GM23338 (cell line): ENCODE data around the gene PRPF19. TPM values are rescaled to one million over a fixed set of nuclear protein-coding genes. Genes with fewer than 3 reads are reported as not detected.

Experiments
- ATAC-seq: fragments of 200-7000 bp; cut with Tn5 transposase; 3 replicates; pipeline ENCODE4 v1.9.1; 2020
- DNase-seq: peaks from one replicate; pipeline ENCODE4 v3.0.0-alpha.2; 2015; ENCODE audit warnings: low spot score
- H2AFZ ChIP-seq: fragments of 200-600 bp; sonication (generic); 2 replicates; pipeline ENCODE4 v1.8.0; 2016; ENCODE audit warnings: antibody characterized with exemption, mild to moderate bottlenecking, moderate library complexity
- H3F3A ChIP-seq: fragments of 200-600 bp; sonication (generic); replicated peaks from 2 replicates; pipeline ENCODE4 v1.8.0; 2017; ENCODE audit warnings: antibody characterized with exemption, mixed run types, low read depth
- H3K27ac ChIP-seq: fragments of 200-600 bp; sonication (generic); 2 replicates; pipeline ENCODE4 v1.6.1; 2016; ENCODE audit warnings: low read depth
- H3K27me3 ChIP-seq: fragments of 200-600 bp; sonication (generic); 2 replicates; pipeline ENCODE4 v1.8.0; 2016; ENCODE audit warnings: mild to moderate bottlenecking, mixed run types, moderate library complexity; ENCODE audit not compliant: insufficient read depth
- H3K36me3 ChIP-seq: fragments of 200-600 bp; sonication (generic); 2 replicates; pipeline ENCODE4 v1.8.0; 2016; ENCODE audit warnings: mild to moderate bottlenecking; ENCODE audit not compliant: insufficient read depth
- H3K4me1 ChIP-seq: fragments of 200-600 bp; sonication (generic); 2 replicates; pipeline ENCODE4 v1.8.0; 2016; ENCODE audit warnings: mild to moderate bottlenecking, moderate library complexity; ENCODE audit not compliant: insufficient read depth
- H3K4me2 ChIP-seq: fragments of 200-600 bp; sonication (generic); 2 replicates; pipeline ENCODE4 v1.7.1; 2017; ENCODE audit warnings: mixed run types
- H3K4me3 ChIP-seq: fragments of 200-600 bp; sonication (generic); 2 replicates; pipeline ENCODE4 v1.6.1; 2016; ENCODE audit warnings: mixed run types
- H3K79me2 ChIP-seq: fragments of 200-600 bp; sonication (generic); replicated peaks from 2 replicates; pipeline ENCODE4 v1.8.0; 2017; ENCODE audit warnings: mild to moderate bottlenecking; ENCODE audit not compliant: insufficient read depth
- H3K9me2 ChIP-seq: fragments of 200-600 bp; sonication (generic); 2 replicates; pipeline ENCODE4 v1.8.0; 2017; ENCODE audit not compliant: insufficient read depth
- H4K20me1 ChIP-seq: fragments of 200-600 bp; sonication (generic); replicated peaks from 2 replicates; pipeline ENCODE4 v1.8.0; 2017; ENCODE audit warnings: mild to moderate bottlenecking; ENCODE audit not compliant: insufficient read depth
- H3K27ac Mint-ChIP-seq: 2 replicates; pipeline ENCODE4 v1.8.0; 2020; ENCODE audit warnings: inconsistent platforms, mild to moderate bottlenecking, moderate library complexity, mixed read lengths
- H3K27me3 Mint-ChIP-seq: 3 replicates; pipeline ENCODE4 v1.8.0; 2022; ENCODE audit warnings: low read depth, mild to moderate bottlenecking, moderate library complexity, mixed read lengths, inconsistent platforms; ENCODE audit not compliant: insufficient read depth, poor library complexity
- H3K36me3 Mint-ChIP-seq: 3 replicates; pipeline ENCODE4 v1.8.0; 2021; ENCODE audit warnings: low read depth, mild to moderate bottlenecking, inconsistent platforms, moderate library complexity, mixed read lengths
- H3K4me1 Mint-ChIP-seq: 3 replicates; pipeline ENCODE4 v1.8.0; 2020; ENCODE audit warnings: mild to moderate bottlenecking, inconsistent platforms, mixed read lengths
- H3K4me3 Mint-ChIP-seq: 3 replicates; pipeline ENCODE4 v1.8.0; 2021; ENCODE audit warnings: moderate library complexity, mild to moderate bottlenecking, inconsistent platforms, mixed read lengths
- H3K9me3 Mint-ChIP-seq: 3 replicates; pipeline ENCODE4 v1.8.0; 2020; ENCODE audit warnings: moderate library complexity, mild to moderate bottlenecking, inconsistent platforms, mixed read lengths
- CREB1 ChIP-seq: fragments of 250-450 bp; sonication (Bioruptor Pico); IDR thresholded peaks from 2 replicates; pipeline ENCODE4 v1.5.0; 2020; ENCODE audit warnings: low read depth, mild to moderate bottlenecking, moderate library complexity
- EZH2 ChIP-seq: fragments of 200-600 bp; sonication (generic); IDR thresholded peaks from one replicate; pipeline ENCODE4 v1.8.0; 2017; ENCODE audit warnings: antibody characterized with exemption, mild to moderate bottlenecking, low read depth; ENCODE audit not compliant: unreplicated experiment
- EZH2phosphoT487 ChIP-seq: fragments of 200-600 bp; sonication (generic); IDR thresholded peaks from one replicate; pipeline ENCODE4 v1.8.1; 2018; ENCODE audit warnings: antibody characterized with exemption; ENCODE audit not compliant: unreplicated experiment
- JUNB ChIP-seq: IDR thresholded peaks from one replicate; pipeline ENCODE4 v1.6.1; 2016; ENCODE audit warnings: antibody characterized with exemption; ENCODE audit not compliant: unreplicated experiment
- NANOG ChIP-seq: IDR thresholded peaks from 2 replicates; pipeline ENCODE4 v1.6.1; 2016; ENCODE audit warnings: antibody characterized with exemption, borderline replicate concordance
- POLR2AphosphoS5 ChIP-seq: IDR thresholded peaks from 2 replicates; pipeline ENCODE4 v1.6.1; 2016; ENCODE audit warnings: antibody characterized with exemption, low read depth
- STAT1 ChIP-seq: IDR thresholded peaks from one replicate; pipeline ENCODE4 v1.6.1; 2016; ENCODE audit warnings: antibody characterized with exemption; ENCODE audit not compliant: unreplicated experiment
- ZNF114 ChIP-seq: fragments of 250-450 bp; sonication (Bioruptor Pico); IDR thresholded peaks from 2 replicates; pipeline ENCODE4 v1.5.0; 2020; ENCODE audit warnings: mild to moderate bottlenecking, moderate library complexity
- ZNF331 ChIP-seq: fragments of 250-450 bp; sonication (Bioruptor Pico); IDR thresholded peaks from 2 replicates; pipeline ENCODE4 v1.5.0; 2020; ENCODE audit warnings: low read depth, mild to moderate bottlenecking, moderate library complexity
- polyA plus RNA-seq: library from polyadenylated mRNA; unstranded; fragments of >200 nt; fragmentation: Nextera tagmentation; extraction: Ambion mirVana; gene quantifications from 2 replicates; pipeline ENCODE4 v1.2.1, GENCODE V29; 2016
- total RNA-seq: library from RNA; depleted of rRNA; stranded (reverse); fragments of >200 nt; shearing (Covaris generic); gene quantifications from 2 replicates; pipeline ENCODE4 v1.2.3, GENCODE V29; 2014
- TF ChIP-seq, protein P1 (sequence below): IDR thresholded peaks from 2 replicates; pipeline ENCODE4 v1.6.1; 2016; ENCODE audit warnings: antibody characterized with exemption
- TF ChIP-seq, protein P2 (sequence below), 2 experiments: fragments of 200-600 bp in 1 of 2; sonication (generic) in 1 of 2; conservative IDR thresholded peaks; 2 replicates each; pipeline versions ENCODE4 v1.5.1 to v1.6.1; 2016 to 2017; ENCODE audit warnings: antibody characterized with exemption in 2 of 2, low read depth in 2 of 2, mild to moderate bottlenecking in 2 of 2, moderate library complexity in 1 of 2
- TF ChIP-seq, protein P3 (sequence below): fragments of 250-450 bp; sonication (Bioruptor Pico); IDR thresholded peaks from 2 replicates; pipeline ENCODE4 v1.5.0; 2020; ENCODE audit warnings: mild to moderate bottlenecking, moderate library complexity
- TF ChIP-seq, protein P4 (sequence below): IDR thresholded peaks from one replicate; pipeline ENCODE4 v1.6.1; 2018; ENCODE audit warnings: antibody characterized with exemption; ENCODE audit not compliant: unreplicated experiment

Gene PRPF19
- total and polyA plus RNA-seq, 2 experiments from 2014 or later = 153 to 161 TPM

DNA sequence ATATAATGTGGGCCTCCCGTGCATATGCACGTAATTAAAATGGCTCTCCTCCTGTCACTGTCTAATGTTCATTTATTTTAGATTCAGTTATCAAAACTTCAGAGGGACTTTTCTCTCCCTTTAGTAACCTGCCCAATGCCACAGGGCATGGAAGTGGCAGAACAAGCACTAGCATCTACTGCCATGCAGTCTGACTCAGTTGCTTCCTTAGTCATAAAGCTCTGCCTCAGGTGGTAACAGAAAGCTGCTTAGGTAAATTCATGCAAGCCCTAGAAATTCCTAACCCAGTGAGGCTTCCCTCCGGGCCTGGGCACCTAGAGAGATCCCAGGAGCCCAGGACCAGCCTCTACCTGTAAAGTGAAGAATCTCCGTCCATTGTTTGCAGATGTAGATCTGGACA lies 8.9 kb downstream of the PRPF19 start:
- no peak overlapping the region for H3K4me3 Mint-ChIP-seq

More for the DNA sequence above, 8.9 kb downstream of the PRPF19 start:
- no peak for ATAC-seq
- Histone ChIP-seq H4K20me1 (peaks cover 20% of the 10 kb centered on the region), H3K79me2 (0 out of 2 replicates have a peak, but pooled peaks cover 2% of the 10 kb centered on the region), H3K4me3 (no peak overlapping the region), H3K36me3 (peaks cover 61% of the 10 kb centered on the region), H3K4me1 (no peaks in the 10 kb centered on the region), H3K4me2 (no peak overlapping the region), H2AFZ (no peak overlapping the region), H3K27me3 (no peaks in the 10 kb centered on the region), H3K27ac (no peak overlapping the region), H3K9me2 (no peaks in the 10 kb centered on the region), H3F3A (no peaks in the 10 kb centered on the region)
- no peak for DNase-seq
- TF ChIP-seq, protein P1, sequence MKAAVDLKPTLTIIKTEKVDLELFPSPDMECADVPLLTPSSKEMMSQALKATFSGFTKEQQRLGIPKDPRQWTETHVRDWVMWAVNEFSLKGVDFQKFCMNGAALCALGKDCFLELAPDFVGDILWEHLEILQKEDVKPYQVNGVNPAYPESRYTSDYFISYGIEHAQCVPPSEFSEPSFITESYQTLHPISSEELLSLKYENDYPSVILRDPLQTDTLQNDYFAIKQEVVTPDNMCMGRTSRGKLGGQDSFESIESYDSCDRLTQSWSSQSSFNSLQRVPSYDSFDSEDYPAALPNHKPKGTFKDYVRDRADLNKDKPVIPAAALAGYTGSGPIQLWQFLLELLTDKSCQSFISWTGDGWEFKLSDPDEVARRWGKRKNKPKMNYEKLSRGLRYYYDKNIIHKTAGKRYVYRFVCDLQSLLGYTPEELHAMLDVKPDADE = no peak
- TF ChIP-seq STAT1 (no peak), NANOG (no peak), EZH2phosphoT487 (no peak), ZNF114 (CRISPR knock-in tag) (no peak), POLR2AphosphoS5 (no peak), ZNF331 (no peak), EZH2 (no peak), JUNB (no peak), CREB1 (CRISPR knock-in tag) (no peak)
- TF ChIP-seq, protein P2, sequence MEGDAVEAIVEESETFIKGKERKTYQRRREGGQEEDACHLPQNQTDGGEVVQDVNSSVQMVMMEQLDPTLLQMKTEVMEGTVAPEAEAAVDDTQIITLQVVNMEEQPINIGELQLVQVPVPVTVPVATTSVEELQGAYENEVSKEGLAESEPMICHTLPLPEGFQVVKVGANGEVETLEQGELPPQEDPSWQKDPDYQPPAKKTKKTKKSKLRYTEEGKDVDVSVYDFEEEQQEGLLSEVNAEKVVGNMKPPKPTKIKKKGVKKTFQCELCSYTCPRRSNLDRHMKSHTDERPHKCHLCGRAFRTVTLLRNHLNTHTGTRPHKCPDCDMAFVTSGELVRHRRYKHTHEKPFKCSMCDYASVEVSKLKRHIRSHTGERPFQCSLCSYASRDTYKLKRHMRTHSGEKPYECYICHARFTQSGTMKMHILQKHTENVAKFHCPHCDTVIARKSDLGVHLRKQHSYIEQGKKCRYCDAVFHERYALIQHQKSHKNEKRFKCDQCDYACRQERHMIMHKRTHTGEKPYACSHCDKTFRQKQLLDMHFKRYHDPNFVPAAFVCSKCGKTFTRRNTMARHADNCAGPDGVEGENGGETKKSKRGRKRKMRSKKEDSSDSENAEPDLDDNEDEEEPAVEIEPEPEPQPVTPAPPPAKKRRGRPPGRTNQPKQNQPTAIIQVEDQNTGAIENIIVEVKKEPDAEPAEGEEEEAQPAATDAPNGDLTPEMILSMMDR (conservative IDR thresholded peaks at IDR 0.05; ENCODE audit: low read depth in 2 of 2) = no peak
- TF ChIP-seq, protein P3, sequence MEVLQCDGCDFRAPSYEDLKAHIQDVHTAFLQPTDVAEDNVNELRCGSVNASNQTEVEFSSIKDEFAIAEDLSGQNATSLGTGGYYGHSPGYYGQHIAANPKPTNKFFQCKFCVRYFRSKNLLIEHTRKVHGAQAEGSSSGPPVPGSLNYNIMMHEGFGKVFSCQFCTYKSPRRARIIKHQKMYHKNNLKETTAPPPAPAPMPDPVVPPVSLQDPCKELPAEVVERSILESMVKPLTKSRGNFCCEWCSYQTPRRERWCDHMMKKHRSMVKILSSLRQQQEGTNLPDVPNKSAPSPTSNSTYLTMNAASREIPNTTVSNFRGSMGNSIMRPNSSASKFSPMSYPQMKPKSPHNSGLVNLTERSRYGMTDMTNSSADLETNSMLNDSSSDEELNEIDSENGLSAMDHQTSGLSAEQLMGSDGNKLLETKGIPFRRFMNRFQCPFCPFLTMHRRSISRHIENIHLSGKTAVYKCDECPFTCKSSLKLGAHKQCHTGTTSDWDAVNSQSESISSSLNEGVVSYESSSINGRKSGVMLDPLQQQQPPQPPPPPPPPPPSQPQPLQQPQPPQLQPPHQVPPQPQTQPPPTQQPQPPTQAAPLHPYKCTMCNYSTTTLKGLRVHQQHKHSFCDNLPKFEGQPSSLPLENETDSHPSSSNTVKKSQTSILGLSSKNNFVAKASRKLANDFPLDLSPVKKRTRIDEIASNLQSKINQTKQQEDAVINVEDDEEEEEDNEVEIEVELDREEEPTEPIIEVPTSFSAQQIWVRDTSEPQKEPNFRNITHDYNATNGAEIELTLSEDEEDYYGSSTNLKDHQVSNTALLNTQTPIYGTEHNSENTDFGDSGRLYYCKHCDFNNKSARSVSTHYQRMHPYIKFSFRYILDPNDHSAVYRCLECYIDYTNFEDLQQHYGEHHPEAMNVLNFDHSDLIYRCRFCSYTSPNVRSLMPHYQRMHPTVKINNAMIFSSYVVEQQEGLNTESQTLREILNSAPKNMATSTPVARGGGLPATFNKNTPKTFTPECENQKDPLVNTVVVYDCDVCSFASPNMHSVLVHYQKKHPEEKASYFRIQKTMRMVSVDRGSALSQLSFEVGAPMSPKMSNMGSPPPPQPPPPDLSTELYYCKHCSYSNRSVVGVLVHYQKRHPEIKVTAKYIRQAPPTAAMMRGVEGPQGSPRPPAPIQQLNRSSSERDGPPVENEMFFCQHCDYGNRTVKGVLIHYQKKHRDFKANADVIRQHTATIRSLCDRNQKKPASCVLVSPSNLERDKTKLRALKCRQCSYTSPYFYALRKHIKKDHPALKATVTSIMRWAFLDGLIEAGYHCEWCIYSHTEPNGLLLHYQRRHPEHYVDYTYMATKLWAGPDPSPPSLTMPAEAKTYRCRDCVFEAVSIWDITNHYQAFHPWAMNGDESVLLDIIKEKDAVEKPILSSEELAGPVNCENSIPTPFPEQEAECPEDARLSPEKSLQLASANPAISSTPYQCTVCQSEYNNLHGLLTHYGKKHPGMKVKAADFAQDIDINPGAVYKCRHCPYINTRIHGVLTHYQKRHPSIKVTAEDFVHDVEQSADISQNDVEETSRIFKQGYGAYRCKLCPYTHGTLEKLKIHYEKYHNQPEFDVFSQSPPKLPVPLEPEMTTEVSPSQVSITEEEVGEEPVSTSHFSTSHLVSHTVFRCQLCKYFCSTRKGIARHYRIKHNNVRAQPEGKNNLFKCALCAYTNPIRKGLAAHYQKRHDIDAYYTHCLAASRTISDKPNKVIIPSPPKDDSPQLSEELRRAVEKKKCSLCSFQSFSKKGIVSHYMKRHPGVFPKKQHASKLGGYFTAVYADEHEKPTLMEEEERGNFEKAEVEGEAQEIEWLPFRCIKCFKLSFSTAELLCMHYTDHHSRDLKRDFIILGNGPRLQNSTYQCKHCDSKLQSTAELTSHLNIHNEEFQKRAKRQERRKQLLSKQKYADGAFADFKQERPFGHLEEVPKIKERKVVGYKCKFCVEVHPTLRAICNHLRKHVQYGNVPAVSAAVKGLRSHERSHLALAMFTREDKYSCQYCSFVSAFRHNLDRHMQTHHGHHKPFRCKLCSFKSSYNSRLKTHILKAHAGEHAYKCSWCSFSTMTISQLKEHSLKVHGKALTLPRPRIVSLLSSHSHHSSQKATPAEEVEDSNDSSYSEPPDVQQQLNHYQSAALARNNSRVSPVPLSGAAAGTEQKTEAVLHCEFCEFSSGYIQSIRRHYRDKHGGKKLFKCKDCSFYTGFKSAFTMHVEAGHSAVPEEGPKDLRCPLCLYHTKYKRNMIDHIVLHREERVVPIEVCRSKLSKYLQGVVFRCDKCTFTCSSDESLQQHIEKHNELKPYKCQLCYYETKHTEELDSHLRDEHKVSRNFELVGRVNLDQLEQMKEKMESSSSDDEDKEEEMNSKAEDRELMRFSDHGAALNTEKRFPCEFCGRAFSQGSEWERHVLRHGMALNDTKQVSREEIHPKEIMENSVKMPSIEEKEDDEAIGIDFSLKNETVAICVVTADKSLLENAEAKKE (CRISPR knock-in tag) = no peak
- TF ChIP-seq, protein P4, sequence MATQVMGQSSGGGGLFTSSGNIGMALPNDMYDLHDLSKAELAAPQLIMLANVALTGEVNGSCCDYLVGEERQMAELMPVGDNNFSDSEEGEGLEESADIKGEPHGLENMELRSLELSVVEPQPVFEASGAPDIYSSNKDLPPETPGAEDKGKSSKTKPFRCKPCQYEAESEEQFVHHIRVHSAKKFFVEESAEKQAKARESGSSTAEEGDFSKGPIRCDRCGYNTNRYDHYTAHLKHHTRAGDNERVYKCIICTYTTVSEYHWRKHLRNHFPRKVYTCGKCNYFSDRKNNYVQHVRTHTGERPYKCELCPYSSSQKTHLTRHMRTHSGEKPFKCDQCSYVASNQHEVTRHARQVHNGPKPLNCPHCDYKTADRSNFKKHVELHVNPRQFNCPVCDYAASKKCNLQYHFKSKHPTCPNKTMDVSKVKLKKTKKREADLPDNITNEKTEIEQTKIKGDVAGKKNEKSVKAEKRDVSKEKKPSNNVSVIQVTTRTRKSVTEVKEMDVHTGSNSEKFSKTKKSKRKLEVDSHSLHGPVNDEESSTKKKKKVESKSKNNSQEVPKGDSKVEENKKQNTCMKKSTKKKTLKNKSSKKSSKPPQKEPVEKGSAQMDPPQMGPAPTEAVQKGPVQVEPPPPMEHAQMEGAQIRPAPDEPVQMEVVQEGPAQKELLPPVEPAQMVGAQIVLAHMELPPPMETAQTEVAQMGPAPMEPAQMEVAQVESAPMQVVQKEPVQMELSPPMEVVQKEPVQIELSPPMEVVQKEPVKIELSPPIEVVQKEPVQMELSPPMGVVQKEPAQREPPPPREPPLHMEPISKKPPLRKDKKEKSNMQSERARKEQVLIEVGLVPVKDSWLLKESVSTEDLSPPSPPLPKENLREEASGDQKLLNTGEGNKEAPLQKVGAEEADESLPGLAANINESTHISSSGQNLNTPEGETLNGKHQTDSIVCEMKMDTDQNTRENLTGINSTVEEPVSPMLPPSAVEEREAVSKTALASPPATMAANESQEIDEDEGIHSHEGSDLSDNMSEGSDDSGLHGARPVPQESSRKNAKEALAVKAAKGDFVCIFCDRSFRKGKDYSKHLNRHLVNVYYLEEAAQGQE = no peak
- Mint-ChIP-seq H3K27me3 (peaks cover 5% of the 10 kb centered on the region), H3K4me1 (no peaks in the 10 kb centered on the region), H3K9me3 (no peaks in the 10 kb centered on the region), H3K27ac (no peak overlapping the region), H3K36me3 (peaks cover 94% of the 10 kb centered on the region)
